Suprapubic skin (tissue), 4 donors: ENCODE results near the gene ART1. TPM values are rescaled to one million over a fixed set of nuclear protein-coding genes. Genes with fewer than 3 reads are reported as not detected.

Source experiments
- DNase-seq, 2 donors: peaks; one replicate each; pipeline ENCODE4 v3.0.0-alpha.2; 2019; ENCODE audit warnings: low spot score in 2 of 2
- H3K27ac ChIP-seq: fragments of 200-600 bp; sonication (generic); one replicate; pipeline ENCODE4 v1.5.1; 2019
- H3K27me3 ChIP-seq: fragments of 200-600 bp; sonication (generic); one replicate; pipeline ENCODE4 v1.5.1; 2019
- H3K36me3 ChIP-seq: fragments of 200-600 bp; sonication (generic); one replicate; pipeline ENCODE4 v1.5.1; 2019
- H3K4me1 ChIP-seq: fragments of 200-600 bp; sonication (generic); one replicate; pipeline ENCODE4 v1.5.1; 2019
- H3K4me3 ChIP-seq: fragments of 200-600 bp; sonication (generic); one replicate; pipeline ENCODE4 v1.5.1; 2019; ENCODE audit warnings: mild to moderate bottlenecking
- H3K9me3 ChIP-seq: fragments of 200-600 bp; sonication (generic); one replicate; pipeline ENCODE4 v1.5.1; 2019
- EP300 ChIP-seq: sonication (generic); formaldehyde crosslinking; IDR thresholded peaks from one replicate; pipeline ENCODE4 v1.6.1; 2017; ENCODE audit warnings: antibody characterized with exemption
- POLR2A ChIP-seq, 2 donors: fragments of 450-650 bp; IDR thresholded peaks; one replicate each; pipeline ENCODE4 v1.6.1; 2017; ENCODE audit warnings: antibody characterized with exemption in 2 of 2, mild to moderate bottlenecking in 2 of 2, moderate library complexity in 2 of 2
- POLR2AphosphoS5 ChIP-seq, 3 donors: sonication (generic); formaldehyde crosslinking; IDR thresholded peaks; one replicate each; pipeline ENCODE4 v1.6.1; 2017; ENCODE audit warnings: antibody characterized with exemption in 3 of 3
- WGBS: methylation state at CpG from one replicate; pipeline ENCODE4 v1.1.5; 2018; 5-methylcytosine and 5-hydroxymethylcytosine counted together
- total RNA-seq, 4 donors: library from RNA; depleted of rRNA; stranded (reverse); fragments of >200 nt; gene quantifications; one replicate each; pipeline ENCODE4 v1.1.0, GENCODE V29; 2016
- TF ChIP-seq, protein P1 (sequence below), 2 donors: fragments of 200-600 bp in 1 of 2; fragments of 450-650 bp in 1 of 2; sonication (generic) in 1 of 2; IDR thresholded peaks; one replicate each; pipeline ENCODE4 v1.5.1; 2016 to 2019; ENCODE audit warnings: antibody characterized with exemption in 2 of 2, mild to moderate bottlenecking in 1 of 2, moderate library complexity in 1 of 2

ART1 gene
- total RNA-seq, 4 donors from 2014 or later, result not detected

DNA sequence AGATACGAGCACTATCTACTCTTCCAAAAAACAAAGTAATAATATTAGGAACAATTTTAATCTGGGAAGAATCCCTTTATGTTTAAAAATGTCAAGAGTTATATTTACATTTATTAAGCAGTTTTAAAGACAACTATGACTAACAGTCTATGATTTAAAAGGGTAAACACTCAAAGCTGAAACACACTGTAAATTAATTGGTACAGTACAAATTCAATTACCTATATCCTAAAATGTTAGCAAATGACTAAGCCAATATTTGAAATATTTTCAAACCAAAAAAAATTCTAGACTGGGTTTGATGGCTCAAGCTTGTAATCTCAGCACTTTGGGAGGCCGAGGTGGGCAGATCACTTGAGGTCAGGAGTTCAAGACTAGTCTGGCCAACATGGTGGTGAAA, 62.2 kb downstream of the ART1 start:
- Histone ChIP-seq H3K27ac (no peak overlapping the region), H3K27me3 (no peaks in the 10 kb centered on the region), H3K9me3 (no peaks in the 10 kb centered on the region), H3K4me3 (no peak overlapping the region), H3K4me1 (peaks cover 16% of the 10 kb centered on the region), H3K36me3 (peaks cover 57% of the 10 kb centered on the region)
- 95% methylated on average over 2 of the region's 2 CpGs for WGBS
- TF ChIP-seq, protein P1, sequence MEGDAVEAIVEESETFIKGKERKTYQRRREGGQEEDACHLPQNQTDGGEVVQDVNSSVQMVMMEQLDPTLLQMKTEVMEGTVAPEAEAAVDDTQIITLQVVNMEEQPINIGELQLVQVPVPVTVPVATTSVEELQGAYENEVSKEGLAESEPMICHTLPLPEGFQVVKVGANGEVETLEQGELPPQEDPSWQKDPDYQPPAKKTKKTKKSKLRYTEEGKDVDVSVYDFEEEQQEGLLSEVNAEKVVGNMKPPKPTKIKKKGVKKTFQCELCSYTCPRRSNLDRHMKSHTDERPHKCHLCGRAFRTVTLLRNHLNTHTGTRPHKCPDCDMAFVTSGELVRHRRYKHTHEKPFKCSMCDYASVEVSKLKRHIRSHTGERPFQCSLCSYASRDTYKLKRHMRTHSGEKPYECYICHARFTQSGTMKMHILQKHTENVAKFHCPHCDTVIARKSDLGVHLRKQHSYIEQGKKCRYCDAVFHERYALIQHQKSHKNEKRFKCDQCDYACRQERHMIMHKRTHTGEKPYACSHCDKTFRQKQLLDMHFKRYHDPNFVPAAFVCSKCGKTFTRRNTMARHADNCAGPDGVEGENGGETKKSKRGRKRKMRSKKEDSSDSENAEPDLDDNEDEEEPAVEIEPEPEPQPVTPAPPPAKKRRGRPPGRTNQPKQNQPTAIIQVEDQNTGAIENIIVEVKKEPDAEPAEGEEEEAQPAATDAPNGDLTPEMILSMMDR (IDR thresholded peaks at IDR 0.05), result no peak
- DNase-seq, result no peak

DNA sequence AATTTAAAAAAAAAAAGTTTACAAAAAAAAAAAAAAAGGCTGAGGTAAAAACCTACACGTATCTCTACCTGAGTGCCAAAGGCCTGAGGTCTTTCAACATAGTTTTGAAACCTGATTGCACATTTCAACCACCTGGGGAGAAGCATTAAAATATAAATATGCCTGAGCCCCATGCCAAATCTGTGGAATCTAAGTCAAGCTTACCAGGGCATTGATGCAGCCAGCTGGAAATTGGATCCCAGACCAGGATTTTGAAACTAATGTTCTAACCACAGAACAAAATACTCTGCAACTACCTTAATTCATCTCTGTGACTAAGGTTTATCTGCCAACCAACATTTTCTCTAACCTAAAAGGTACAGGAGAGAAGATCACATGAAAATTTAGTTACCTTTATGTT, 65.0 kb downstream of the ART1 start:
- Histone ChIP-seq H3K4me1 (peaks cover 21% of the 10 kb centered on the region), H3K36me3 (peaks cover 55% of the 10 kb centered on the region), H3K9me3 (no peaks in the 10 kb centered on the region), H3K27me3 (no peaks in the 10 kb centered on the region), H3K27ac (no peak overlapping the region), H3K4me3 (no peak overlapping the region)
- no peak for DNase-seq
- WGBS, result 60% methylated on average over 1 of the region's 1 CpG
- TF ChIP-seq, protein P1 (IDR thresholded peaks at IDR 0.05), result no peak
- TF ChIP-seq POLR2A (IDR thresholded peaks at IDR 0.05) (no peak), EP300 (no peak), POLR2AphosphoS5 (IDR thresholded peaks at IDR 0.05) (no peak)

DNA sequence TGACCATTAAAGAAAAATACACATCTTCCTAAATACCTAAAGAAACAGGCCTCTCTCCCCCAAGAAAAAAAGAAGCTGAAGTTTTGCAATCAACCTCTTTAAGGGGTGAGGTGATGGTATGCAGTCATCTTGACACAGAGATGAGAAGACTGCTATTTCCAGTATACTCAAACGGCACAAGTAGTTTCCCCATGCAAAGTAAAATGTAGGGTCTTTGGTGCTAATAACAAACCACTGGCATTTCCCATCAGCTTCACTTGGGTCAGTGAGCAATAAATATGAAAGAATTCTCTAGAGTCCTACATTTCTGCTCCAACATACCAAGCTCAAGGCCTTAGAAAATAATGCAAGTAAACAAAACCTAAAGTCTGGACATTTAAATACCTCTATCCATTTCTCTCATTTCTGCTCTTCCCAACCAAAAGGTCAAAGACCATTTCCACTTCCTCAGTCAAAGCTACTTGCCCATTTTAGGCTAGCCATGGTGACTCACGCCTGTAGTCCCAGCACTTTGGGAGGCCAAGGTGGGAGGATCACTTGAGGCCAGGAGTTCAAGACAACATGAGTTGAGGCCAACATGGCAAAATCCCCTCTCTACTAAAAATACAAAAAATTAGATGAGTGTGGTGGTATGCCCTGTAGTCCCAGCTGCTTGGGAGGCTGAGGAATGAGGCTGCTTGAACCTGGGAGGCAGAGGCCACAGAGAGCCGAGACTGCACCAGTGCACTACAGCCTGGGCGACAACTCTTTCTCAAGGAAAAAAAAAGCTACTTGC, 65.7 kb downstream of the ART1 start:
- Histone ChIP-seq H3K36me3 (peaks cover 55% of the 10 kb centered on the region), H3K9me3 (no peaks in the 10 kb centered on the region), H3K4me1 (peaks cover 21% of the 10 kb centered on the region), H3K27ac (no peak overlapping the region), H3K27me3 (no peaks in the 10 kb centered on the region), H3K4me3 (no peak overlapping the region)
- DNase-seq, result no peak
- 84% methylated on average over 4 of the region's 4 CpGs for WGBS
- TF ChIP-seq POLR2A (IDR thresholded peaks at IDR 0.05) (no peak), POLR2AphosphoS5 (IDR thresholded peaks at IDR 0.05) (no peak), EP300 (no peak)
- TF ChIP-seq, protein P1 (IDR thresholded peaks at IDR 0.05), result no peak

DNA sequence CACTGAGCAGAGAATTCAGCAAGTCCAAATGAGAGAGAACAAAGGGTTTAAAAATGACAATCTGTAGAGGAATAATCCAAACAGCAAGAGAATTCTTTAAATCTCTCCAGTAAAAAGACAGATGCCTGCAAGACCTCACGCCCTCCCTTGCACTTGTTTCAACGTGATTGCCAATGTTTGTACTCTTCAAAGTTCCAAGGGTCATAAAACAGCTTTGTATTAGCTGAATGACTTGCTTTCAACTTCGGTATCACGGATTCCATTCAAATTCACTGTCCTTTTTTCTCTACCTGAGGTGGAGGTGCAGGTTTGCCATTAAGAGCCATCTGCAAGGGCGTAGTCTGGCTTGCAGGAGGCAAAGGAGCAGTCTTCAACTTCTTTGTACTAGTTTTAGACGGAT, 67.3 kb downstream of the ART1 start:
- TF ChIP-seq POLR2A (IDR thresholded peaks at IDR 0.05) (no peak), EP300 (no peak), POLR2AphosphoS5 (IDR thresholded peaks at IDR 0.05) (no peak)
- TF ChIP-seq, protein P1 (IDR thresholded peaks at IDR 0.05), result no peak
- 48% methylated on average over 6 of the region's 6 CpGs for WGBS
- no peaks in the 10 kb centered on the region for H3K9me3 ChIP-seq
- H3K27ac ChIP-seq, result no peak overlapping the region
- DNase-seq, result no peak
- H3K36me3 ChIP-seq, result peaks cover 62% of the 10 kb centered on the region
- no peak overlapping the region for H3K4me3 ChIP-seq
- peaks cover 21% of the 10 kb centered on the region for H3K4me1 ChIP-seq
- H3K27me3 ChIP-seq, result no peaks in the 10 kb centered on the region

Other genes with a start within 250 kb of the ART1 start
- gene ART5, start 3.1 kb upstream of the ART1 start, total RNA-seq, result not detected
- gene CHRNA10, start 26.3 kb downstream of the ART1 start, total RNA-seq, result 1 to 10 TPM in 1 of 4 donors, under 1 TPM in 2, not detected in 1; 0.73 to 2.3 (median 0.89) TPM
- 100 to 1,000 TPM in 3 of 4 donors, 10 to 100 TPM in 1; 91.5 to 122 (median 115) TPM for gene NUP98, start 152.4 kb downstream of the ART1 start, total RNA-seq
- gene PGAP2, start 163.4 kb downstream of the ART1 start, total RNA-seq, result 10 to 100 TPM; 55.4 to 81.2 (median 66.7) TPM
- gene RHOG, start 195.8 kb downstream of the ART1 start, total RNA-seq, result 10 to 100 TPM; 36.6 to 47.3 (median 39.3) TPM
- gene STIM1, start 210.5 kb downstream of the ART1 start, total RNA-seq, result 10 to 100 TPM; 58.4 to 70.2 (median 60.9) TPM